GOT3 (cell line): ENCODE data around the gene CASP1.
"Not testable (repeated sequence)": the region's sequence is repeated elsewhere in the genome, so short reads cannot be mapped to it uniquely, and the experiment has no call there.

Experiments used
- DNase-seq: peaks from one replicate; lab custom pipeline; 2025; ENCODE audit warnings: mixed read lengths; lab: John Stamatoyannopoulos, UW

The CASP1 gene

DNA sequence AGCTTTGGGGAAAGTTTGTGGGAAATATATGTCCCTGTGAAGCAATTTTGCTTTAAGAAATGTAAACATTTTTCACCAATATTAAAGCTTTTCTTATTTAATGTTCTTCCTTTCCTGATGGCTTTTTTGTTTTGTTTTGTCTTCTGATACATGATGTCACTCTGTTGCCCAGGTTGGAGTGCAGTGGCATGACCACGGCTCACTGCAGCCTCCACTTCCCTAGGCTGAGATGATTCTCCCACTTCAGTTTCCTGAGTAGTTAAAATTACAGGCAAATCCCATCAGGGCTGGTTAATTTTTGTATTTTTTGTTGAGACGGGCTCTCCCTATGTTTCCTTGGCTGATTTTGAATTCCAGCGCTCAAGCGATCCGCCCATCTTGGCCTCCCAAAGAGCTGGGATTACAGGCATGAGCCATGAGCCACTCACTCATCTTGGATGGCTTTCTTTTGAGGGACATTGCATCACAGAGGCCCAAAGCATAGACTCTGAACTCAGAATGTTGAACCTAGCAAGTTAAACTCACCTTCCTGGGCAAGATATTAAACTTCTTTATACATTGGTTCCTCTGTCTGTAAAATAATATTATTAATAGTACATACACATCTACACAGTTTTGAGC is 10.8 kb upstream of the CASP1 start:
- no peak for DNase-seq

DNA sequence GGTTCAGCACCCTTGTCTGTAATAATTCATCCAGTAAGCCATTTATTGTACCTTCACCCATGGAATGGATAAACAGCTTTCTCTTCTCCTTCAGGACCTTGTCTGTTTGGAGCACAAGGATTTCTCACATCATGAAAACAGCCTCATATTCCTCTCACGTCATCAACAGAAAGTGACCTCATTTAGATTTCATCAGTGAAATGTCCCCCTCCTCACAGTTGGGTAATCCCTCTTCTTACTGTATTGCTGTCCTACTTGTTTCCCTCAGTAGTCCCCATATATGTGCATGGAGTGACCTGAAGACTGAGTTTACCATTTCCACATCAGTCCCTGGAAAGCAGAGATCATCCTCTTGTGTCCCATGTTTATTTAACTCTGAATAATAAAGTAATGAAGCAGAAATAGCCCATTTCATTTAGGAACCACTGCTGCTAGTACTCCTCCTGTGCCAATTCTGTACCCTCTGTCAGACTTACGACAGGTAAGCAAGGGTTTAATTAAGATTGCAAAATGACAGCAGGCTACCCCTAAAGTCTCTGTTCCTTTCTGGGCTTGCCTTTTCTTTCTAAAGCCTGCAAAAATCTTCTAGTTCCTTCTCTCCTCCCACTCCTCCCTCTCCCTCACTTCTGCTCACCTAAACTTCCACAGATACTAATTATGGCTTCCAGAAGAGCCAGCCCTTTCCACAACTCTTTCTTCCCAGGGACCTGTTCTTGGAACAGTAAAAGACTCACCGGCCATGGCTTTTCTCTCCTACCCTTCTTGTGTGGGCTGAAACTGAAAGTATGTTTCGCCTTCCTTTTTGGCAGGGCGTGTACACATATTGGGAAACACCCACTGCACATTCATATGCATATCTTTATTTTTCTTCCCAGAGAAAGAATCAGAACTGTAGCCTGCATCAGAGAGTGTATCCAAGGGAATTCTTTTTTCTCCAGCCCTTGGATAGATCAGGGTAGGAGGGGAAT is 9.9 kb upstream of the CASP1 start, which contains the start of gene CARD16:
TSS of gene CARD16 (minus strand) at position 779 of the 968 bp plus-strand sequence. CDS start at position 741, 38 bp downstream.
- DNase-seq = not testable (repeated sequence)

DNA sequence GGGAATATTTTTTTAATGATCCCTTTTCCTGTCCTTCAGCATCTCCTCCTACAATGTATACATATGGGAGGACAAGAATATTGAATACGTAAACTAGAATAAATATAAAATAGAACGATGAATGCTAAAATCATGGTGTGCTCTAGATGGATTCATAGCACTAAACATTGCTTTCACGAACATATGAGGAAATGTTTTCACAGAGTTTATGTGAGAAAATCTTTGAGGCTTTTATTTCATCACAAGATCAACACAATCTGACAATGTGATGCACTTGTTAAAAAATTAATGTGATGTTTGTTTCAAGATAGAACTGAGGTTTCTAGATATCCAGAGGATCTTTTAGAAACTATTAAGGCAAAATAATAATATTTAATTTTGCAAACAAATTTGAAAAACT is 7.2 kb upstream of the CASP1 start:
- no peak for DNase-seq

DNA sequence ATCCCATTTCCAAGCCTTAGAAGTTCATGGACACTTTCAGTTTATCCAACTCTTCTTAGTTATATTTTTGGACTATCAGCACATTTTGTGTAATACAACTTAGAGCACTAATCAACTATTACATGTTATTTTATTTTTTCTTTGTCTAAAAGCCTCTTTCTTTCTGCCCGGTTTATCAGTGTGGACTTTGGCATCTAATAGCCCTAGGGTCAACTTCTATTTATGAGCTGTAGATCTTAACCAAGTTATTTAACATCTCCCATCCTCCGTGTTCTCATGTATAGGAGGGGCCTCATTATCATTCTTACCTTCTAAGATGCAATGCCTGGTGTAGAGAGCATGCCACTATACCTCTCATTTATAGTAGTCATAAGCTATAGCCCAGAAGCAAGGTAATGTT is 5.8 kb upstream of the CASP1 start:
- no peak for DNase-seq

DNA sequence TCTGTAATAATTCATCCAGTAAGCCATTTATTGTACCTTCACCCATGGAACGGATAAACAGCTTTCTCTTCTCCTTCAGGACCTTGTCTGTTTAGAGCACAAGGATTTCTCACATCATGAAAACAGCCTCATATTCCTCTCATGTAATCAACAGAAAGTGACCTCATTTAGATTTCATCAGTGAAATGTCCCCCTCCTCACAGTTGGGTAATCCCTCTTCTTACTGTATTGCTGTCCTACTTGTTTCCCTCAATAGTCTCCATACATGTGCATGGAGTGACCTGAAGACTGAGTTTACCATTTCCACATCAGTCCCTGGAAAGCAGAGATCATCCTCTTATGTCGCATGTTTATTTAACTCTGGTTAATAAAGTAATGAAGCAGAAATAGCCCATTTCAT is 556 bp downstream of the CASP1 start:
- DNase-seq = not testable (repeated sequence)

DNA sequence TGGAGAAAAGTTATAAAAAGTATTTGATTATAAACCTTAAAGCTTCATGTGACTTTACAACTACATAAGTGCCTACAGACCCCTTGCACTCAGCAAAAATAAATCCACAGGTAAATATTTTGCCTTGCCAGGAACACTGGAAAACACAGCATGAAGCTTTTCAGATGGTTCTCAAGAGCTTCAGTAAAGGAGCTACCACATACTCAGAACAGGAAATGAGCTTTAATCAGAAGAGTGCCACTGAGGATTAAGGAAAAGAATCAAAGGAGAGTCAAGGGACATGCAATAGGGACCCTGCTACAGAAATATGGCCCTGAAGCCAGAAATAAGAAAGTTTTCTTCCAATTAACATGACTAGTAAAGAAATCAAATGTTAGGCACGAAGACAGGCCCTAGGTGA is 1.2 kb downstream of the CASP1 start:
- DNase-seq = no peak

DNA sequence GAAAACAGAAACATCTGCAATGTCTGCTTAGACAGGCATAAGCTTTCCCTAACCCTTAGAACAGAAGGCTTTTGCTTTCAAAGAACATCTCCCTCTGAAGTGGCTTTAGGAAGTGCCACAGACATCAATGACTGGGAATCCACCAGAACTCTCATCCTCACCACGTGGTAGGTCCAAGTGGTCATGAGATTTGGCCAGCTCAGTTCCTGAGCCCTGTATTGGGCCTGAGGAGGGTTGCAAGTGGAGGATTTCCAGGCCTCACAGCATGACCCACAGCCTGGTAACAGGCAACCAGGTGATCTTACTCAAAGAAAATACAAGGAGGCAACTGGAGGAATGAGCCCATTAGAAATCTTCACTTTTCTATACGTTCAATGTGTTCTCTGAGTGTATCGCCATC is 1.6 kb downstream of the CASP1 start:
- DNase-seq = no peak

DNA sequence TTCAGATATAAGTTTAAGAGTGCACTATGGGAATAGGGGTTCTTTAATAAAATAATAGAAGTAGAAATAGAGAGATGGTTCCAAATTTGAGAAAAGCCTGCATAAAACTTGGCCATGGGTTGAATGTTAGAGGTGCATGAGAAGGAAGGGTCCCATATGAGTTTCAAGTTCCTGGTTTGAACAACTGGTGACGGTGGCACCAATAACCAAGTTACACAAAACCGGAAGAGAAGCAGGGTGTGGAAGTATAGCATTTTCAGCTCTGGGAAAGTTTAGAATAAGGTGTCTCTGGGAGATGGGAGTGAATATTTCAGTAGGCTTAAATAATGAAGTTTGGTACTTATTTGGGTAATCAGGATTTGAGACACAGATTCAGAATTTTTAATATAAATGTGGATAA is 2.4 kb downstream of the CASP1 start:
- no peak for DNase-seq

DNA sequence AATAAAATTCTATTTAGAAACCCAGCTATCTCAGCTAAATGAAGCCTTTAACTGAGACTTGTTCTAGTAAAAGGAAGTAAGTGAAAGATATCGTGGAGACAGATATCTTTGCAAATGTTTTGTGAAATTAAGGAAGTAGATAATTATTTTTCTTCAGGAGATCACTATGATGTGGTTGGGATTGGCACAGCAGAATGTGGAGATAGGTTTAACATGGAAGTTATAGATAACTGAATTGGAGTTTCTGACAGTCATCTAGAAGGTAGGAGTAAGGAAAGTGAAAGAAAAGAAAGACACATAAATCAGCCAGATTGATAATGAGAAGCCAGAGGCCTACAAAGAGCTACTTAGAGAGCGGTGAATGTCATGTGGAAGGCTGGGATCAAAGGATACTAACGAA is 7.3 kb downstream of the CASP1 start:
- DNase-seq = no peak

DNA sequence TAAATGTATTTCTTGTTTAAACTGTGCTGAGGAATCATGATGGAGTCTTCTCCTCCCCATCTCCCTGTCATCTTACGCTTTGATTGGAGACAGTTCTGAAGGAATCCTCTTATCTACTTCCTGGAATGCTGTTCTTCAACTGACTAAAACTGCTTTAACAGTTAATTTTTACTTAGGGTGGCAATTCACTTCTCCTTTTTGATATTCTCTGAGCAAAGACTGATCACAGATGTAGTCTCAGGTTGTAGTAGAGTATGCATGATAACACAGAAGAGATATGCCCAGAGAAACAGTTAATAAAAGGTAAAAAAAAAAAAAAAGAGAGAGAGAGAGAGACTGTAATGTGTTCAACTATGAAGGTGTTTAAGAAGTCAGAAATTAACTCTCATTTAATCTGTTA is 10.6 kb downstream of the CASP1 start:
- no peak for DNase-seq

DNA sequence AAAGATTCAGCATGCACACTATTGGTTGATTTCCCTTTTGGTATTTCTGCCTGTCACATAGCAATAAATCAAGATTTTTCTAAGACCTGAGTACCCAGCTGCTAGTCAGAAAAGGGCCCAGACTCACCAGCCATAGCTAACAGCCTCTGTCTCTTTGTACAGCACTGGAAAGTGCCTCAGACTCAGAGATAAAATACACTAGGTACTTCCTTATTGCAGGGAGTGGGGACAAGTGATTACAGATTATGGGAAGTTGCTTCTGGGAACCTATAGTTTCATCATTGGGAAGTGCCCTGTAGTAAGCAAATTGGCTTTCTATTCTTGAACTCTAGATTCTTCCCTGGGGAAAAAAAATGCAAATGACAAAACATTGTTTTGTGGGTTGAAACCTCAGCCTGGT is 11.9 kb downstream of the CASP1 start, which contains the start of gene CASP5:
TSS of gene CASP5 (minus strand) at position 166 of the 400 bp plus-strand sequence. CDS start at position 134, 32 bp downstream.
- DNase-seq = no peak

DNA sequence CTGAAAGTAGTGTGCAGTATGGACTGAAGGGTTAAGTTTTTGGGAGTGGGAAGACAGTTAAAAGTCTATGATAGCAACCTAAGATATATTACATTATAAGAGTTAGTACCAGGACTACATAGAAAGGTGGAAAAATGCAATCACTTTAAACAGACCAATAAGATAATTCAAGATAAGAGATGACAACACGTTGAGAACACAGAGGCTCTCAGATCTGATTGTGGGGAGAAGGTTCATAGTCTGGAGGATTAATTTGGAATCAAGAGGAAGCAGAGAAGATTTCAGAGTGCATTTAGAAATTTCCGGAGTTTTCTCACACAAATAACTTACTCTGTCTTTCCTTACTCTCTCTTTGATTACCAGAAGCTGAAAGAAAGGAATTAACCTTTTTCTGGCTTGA is 12.4 kb downstream of the CASP1 start:
- no peak for DNase-seq

DNA sequence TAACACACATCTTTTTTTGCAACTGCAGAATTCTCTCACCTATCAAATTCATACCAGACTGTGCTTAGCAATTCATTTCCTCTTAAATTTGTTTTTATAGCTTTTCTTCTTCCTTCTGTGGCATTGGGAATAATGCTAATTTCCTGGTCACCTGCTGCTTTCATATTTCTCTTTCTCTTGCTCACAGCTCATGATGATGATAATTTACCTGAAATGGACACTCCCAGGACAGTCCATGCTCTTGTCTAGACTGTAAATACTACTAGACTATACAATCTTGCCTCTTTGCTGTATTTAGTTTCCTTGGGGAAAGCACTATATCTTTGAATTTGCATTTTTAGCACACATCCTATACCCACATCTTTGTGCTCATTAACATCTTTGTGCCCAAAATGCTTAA is 27.5 kb downstream of the CASP1 start:
- no peak for DNase-seq

DNA sequence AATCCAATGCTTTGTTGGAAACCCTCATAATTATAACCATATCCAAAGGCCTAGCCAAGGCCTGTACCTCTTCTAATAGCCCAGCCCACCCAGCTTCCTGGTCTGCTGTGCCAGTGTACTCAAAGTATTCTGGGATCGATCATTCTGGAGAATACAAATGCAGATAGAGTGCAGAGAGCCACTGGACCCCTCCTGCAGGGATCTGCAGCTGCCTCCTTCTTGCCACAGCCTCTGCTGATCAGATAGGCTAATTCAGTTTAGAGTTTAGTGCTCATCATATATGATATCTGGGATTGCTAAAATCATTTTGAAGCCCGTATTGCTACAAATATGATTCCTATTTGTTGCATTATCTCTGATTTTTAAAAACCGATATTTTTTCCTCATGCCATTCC is 29.5 kb downstream of the CASP1 start:
- DNase-seq = no peak

DNA sequence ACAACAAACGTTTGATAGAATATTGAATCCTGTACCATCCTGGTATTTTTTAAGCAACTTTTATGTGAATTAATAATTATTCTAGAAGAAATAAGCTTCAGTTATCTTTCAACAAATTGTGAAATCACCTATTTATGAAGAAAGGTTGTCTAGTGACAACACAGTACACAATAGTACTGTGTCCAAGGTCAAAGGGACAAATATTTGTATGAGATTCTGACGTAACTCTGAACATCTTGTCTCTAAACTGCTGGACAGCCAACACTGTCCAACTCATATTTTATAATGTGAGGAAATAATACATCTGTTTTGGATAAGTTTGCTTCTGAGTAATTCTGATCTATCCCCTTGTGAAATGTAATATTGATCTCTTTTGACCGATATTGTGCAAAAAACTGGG is 30.9 kb downstream of the CASP1 start:
- DNase-seq = no peak

DNA sequence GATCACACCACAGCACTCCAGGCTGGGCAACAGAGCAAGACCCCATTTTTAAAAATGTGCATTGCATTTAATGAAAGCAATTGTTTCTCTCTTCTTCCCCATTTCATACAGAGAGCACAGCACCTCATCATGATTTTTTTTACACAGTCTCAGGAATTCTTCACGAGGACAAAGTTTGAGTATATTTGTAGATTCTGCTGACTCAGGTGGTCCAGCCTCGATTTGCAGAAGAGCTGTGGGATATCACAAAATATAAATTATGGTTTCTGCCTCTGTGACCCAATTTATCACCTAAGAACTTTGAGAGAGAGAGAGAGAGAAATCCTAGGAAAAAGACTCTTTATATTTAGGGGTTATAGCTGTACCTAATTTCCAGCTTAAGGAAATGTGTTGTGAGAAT is 31.8 kb downstream of the CASP1 start:
- DNase-seq = no peak

DNA sequence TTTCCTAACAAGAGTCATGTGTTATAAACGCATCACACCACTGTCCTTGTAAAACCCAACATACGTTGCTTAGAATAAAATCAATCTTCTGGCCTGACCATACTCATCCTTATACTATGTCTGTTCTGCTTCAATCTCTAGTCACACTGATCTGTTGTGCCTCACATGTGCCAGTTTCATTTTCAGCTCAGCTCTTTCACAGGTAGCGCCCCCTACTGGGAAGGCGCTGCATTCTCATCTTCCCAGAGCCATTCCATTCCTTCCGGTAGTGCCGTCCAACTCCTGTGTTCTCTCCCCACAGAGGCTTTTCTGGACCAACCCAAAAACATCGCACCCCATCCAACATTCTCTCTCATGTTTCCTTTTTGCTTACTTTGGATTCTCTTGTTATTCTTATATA is 34.1 kb downstream of the CASP1 start:
- no peak for DNase-seq

DNA sequence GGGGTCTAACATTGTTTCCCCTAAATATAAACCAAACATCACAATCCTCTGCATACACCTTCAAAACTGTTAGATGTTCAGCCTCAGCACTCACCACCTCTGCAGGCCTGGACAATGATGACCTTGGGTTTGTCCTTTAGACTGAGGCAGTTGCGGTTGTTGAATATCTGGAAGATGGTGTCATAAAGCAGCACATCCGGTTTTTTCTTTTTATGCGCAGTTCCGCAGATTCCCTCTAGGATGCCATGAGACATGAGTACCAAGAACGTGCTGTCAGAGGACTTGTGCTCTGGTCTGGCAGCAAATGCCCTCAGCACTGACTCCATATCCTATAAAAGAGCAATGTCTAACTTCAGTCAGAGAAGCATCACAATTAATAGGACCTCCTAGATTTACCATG is 34.8 kb downstream of the CASP1 start:
- DNase-seq = no peak

DNA sequence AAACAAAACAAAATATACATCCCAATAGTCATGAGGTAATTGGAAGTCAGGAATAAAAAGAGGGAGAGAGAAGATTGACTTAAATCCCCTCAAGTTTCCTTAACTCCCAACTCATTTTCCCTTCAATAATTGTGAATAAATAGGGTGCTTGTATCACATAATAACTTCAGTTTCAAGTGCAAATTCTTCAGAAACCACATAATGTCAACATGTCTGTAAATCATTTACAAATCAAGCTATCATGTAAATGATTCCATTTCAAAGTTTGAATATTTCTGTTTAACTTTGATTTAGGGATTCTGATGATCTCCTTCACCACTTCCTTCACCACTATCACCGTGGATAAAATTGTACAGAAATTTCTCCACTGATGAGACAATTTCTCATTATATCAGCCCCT is 35.2 kb downstream of the CASP1 start:
- DNase-seq = no peak

DNA sequence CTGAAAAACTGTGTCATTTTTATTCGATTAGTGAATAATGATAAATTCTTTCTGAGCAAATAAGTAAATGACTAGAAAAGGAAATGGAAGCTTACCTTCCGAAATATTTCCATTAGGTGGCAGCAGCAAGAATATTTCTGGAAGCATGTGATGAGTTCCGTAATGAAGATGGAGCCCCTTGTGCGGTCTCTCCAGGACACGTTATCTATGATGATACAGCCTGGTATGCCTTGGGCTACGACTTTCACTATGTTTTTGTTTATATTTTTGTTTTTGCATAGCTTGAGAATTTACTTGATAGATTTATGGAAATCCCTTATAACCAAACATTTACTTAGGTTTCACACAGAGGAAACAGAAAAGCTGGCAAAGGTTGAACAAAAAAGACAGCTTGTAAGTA is 37.7 kb downstream of the CASP1 start:
- no peak for DNase-seq

DNA sequence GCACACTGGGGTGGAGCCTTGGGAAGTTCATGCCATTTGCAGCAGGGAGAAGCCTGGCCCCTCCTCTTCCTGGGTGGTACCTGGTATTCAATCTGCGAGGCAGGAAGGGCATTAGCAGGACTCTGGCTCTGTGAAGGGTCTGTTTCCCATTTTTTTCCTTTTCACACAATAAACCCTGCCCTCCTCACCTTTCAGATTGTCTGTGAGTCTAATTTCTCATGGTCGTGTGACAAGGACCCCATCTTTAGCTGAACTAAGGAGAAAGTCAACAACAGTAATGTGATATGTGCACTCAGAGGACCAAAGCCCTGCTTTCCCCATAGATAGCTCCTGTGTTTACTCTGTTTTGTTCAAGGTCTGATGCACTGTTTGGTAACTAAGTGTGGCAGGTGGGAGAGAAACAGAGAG is 39.9 kb downstream of the CASP1 start:
- no peak for DNase-seq

DNA sequence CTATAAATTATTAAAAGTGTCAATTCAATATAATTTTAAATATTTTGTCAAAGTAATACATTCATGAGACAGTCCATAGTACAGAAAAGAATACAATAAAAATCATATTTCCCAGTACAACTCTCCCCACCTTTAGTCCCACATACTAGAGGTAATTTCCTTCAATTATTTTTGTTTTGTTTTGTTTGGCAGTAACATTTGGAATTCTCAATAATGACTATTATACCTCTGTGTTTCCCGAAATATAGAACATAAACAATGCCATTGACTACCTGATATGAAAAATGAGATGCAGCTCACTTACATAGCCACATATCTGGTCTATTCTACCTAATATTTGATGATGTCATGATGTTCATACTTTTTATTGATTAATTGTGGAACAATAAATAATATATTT is 42.2 kb downstream of the CASP1 start:
- DNase-seq = no peak

DNA sequence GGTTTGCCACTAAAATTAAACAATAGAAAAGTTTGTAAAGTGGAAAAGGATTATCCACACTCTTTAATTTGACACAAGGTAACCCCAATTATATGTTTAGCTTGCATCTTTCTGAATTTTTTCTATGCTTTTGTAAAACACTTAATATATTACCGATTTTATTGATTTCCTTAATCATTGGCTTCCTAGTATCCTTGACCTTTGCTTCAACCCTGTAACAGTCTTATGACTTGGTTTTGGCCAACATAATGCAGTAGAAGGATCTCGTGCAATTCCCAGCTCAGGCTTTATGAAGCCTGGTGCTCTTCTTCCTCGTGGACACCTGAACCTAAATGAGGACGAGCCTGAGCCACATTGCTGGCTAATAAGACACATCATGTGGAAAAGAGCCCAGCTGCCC is 43.0 kb downstream of the CASP1 start:
- no peak for DNase-seq
